ENCODE measurements around the gene DIP2A.

Gene DIP2A

DNA sequence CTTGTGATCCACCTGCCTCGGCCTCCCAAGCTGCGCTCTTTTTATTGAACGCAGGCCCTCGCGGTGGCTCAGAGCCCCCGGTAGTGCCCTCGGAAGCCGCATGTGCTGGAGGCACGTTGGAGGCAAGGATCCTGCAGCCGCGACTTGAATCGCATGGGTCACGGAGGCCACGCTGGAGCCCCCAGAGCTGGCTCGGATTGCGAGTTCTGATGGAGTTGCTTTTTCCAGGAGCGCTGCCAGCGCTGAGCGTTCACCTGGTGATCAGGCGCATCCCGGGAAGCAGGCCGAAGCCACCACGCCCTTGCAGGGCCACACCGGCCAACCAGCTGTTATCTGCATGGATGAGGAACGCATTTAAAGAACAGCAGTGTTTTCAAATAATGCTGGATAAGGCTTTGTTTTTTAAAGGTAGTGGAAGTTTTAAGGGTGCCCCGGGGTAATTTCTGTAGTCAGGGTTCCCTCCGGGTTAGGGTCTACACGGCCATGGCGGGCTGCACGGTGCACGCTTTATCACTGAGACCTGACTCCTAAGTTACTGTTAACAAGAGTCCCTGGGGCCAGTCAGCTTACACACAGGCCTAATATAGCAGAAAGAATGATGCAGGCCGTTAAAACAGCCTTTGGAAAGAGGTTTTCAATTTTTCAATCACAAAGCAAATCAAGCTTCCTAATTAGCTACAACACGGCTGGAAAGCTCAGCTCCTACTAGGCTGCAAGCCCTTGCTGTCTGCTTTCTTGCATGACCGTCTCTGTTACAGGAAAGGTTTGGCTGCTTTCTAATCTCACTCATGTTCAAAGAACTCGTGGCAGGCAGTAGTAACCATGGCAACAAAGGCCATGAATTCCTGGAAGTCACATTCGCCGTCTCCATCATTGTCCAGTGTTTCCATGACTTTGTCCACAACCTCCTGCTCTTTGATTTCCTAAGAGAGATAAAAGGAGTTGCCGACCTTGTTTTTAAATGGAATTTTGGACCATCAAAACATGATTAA, 140.2 kb downstream of the DIP2A start:
- no peak for DNase-seq

DNA sequence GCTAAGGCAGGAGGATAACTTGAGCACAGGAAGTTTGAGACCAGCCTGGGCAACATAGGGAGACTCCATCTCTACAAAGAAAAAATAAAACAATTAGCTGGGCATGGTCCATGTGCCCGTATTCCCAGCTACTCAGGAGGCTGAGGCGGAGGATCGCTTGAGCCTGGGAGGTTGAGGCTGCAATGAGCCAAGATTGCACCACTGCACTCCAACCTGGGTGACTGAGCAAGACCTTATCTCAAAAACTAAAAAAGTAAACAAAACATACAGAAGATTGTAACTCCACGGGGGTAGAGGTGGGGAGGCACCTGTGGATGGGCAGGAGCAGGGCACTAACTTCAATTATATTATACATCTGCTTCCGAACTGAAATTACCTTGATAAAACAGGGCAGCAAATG, 141.6 kb downstream of the DIP2A start:
- DNase-seq: no peak

DNA sequence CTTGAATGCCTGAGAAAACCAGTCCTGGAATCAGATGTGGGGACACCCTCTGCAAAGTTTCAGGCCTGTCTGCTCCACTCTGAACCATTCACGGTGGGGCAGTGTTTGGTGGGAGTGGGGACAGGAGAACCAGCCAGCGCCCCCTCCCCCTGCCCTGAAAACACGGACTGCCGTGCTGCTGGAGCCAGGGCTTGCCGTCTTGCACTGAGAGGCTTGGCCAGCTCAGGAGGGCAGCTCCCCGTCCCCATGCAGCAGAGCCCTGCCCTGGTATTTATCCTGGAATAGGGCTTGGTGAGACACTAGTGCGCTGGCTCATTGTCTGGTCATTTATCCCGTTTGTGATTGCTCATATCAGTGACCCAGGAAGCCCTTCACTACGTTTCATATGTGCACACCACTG, 142.3 kb downstream of the DIP2A start:
- DNase-seq: no peak

GRCh38 chr21:46603228-46603627, 144.5 kb downstream of the DIP2A start:
- DNase-seq: no peak

GRCh38 chr21:46604329-46604974, 145.8 kb downstream of the DIP2A start:
- no peak for DNase-seq

DNA sequence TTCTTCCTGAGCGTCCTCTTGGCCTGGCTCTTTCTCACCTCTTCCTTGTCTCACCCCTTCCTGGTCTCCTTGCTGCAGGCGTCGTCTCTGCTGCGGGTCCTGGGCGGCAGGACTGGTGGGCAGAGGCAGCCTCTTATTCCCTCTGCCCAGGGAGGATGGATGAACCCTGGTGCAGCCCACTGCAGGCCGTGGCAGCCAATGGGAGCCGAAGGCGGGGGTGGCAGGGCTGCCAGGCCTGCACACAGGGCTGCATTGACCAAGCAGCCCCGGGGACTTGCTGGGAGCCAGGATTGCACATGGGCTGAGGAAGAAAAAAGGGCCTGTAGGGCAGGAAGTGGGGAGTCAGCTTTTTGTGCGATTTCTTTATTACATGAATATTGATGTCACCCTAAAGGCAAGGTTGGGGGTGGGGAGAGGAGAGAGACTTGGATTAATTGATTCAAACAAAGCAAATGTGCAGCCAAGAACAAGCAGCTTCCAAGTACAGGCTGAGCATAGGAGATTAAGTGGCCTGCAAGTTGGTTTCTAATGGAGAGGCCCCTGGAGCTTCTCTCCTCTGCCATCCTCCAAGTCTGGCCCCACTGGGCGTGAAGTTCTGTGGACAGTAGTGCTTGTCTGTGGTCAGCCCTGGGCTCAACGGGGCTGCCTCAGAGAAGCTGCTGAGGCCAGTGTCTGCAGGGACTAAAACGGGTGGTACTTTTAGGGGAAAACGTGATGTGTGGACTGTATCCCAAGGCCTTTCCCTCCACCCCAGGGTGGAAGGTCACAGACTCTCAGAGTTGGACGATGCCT, 146.5 kb downstream of the DIP2A start, which contains the start of gene S100B:
TSS of gene S100B (minus strand) at position 108 of the 792 bp plus-strand sequence. CDS start 2,667 bp downstream, outside the sequence.
- peak; percentile 40 to 41 for DNase-seq

- DNase-seq: peak; percentile 85 to 93
These were observed 147.2 kb downstream of the DIP2A start for GRCh38 chr21:46605767-46606426.

DNA sequence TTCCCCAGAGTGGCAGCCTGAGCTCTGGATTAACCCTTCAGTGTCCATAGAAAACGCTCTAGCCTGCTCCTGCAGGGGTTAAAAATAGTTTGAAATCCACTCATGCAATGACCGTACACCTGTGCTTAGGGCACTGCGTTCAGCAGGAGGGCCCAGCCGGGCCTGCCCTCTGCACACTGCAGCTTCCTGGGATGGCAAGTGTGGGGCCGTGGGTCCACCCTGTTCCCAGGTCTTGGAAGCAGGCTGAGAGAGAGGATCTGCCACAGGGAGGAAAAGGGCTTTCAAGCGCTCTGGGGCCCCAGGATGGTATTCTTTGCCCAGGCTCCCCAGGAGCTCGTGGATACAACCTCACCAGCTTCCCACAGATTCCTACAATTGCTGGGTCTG, 147.7 kb downstream of the DIP2A start:
- no peak for DNase-seq

DNA sequence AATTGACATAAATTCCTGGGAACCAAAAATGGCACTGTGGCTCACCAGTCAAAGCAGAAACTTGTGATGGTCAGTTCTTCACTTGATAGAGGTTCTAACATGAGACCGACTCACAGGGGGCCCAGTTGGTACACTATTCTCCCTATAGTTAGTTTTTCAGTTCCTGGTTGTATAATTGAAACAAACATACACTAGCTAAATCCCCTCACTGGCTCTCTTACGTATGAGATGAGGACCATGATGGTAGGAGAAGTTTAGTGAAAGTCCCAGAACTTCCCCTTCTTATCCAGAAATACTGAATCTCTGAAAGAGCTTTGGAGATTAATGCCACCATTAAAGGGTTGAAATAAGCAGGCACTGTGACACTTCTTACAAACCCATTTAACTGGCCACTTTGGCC, 148.9 kb downstream of the DIP2A start:
- no peak for DNase-seq

DNA sequence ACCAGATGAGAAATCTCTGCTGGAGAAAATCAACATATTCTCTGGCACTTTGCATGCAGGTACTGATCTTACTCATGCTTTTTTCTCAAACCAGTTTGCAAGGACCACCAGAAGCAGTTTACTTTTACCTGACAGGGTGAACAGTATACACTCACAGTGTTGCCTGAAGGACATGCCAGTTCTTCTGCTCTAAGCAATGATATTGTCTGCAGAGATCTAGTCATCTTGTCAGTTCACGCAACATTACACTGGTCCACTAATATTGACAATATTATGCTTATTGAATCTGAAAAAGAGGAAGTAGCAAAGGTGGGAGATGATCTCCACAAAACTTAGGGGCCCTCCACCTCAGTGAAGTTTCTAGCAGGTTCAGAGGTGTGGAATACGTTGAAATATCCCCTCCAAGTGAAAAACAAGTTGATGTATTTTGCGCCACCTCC, 150.0 kb downstream of the DIP2A start:
- DNase-seq: no peak

DNA sequence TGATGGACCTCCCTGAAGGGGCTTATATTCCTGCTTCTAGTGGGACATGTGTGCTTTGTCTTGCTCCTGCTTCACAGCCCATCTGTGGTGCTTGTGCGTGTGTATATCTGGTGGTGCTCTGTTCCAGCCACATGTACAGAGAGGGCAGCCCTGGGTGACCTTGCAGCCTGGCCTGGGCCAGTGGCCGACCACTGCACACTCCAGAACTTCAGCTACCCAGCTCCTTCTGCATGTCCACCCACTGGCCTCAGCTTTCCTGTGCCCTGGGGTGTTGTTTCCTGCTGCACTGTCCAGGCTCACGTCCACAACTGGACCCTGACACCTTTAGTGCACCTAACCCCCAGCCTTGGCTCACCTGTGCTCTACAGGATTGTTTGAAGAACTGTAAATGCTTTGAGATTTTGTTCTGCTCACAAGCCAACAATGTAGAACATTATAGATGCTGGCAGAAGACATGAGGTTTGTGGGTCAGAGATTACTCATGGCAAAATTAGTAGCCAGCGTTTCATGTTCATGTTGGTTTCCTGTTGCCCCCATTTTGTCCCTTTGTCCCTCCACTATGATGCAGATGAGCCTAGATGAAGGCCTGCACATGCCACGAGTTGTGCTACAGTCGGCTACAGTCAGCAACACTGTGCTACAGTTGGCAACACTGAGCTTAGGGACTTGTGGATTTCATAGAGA, 151.5 kb downstream of the DIP2A start:
- no peak for DNase-seq

DNA sequence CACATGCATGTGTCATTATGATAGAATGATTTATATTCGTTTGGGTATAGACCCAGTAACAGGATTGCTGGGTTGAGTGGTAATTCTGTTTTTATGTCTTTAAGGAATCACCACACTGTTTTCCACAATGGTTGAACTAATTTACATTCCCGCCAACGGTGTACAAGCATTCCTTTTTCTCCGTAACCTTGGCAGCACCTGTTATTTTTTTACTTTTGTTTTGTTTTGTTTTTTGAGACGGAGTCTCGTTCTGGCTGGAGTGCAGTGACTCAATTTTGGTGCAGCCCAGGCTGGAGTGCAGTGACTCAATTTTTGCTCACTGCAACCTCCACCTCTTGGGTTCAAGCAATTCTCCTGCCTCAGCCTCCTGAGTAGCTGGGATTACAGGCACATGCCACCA, 154.7 kb downstream of the DIP2A start:
- DNase-seq: no peak

- DNase-seq: no peak
These were observed 157.4 kb downstream of the DIP2A start for GRCh38 chr21:46616050-46616449.

- DNase-seq: no peak
These were observed 158.0 kb downstream of the DIP2A start for GRCh38 chr21:46616656-46617055.

DNA sequence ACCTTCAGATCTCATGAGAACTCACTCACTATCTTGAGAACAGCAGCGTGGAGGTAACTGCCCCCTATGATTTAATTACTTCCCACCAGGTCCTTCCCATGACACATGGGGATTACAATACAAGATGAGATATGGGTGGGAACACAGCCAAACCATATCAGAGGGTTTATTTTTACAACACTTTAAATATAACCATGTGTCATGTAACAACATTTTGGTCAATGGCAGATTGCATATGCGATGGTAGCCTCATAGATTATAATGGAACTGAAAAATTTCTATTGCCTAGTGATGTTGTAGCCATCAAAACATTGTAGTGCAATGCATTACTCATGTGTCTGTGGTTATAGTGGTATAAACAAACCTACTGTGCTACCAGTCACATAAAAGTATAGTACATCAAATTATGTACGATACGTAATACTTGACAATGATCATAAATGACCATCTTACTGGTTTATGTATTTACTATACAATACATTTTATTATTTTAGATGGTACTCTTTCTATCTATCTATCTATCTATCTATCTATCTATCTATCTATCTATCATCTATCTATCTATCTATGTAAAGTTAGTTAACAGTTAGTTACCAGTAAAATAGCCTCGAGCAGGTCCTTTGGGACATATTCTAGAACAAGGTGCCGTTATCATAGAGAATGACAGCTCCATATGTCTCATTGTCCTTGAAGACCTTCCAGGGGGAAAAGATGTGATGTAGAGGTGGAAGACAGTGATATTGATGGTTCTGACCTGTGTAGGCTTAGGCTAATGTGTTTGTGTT, 158.8 kb downstream of the DIP2A start:
- DNase-seq: no peak

DNA sequence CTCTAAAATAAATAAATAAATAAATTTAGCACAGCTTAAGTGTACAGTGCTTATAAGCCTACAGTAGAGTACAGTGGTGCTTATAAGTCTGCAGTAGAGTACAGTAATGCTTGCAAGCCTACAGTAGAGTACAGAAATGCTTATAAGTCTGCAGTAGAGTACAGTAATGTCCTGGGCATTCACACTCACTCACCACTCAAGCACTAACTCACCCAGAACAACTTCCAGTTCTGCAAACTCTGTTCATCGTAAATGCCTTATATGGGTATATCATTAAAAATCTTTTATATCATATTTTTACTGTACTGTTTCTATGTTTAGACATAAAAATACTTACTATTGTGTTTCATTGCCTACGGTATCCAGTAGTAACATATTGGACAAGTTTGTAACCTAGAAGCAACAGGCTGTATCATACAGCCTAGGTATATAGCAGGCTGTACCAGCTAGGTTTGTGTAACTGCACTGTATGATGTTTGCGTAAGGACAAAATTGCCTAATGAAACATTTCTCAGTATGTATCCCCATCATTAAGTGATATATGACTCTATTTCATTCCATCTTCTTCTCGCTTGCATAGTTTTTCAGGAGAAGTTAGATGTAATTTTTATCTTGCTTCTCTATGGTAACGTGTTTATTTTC, 160.2 kb downstream of the DIP2A start:
- peak; percentile 27 to 31 for DNase-seq
